ENCODE data around the gene LHX6.

LHX6 gene

GRCh38 chr9:122159026-122159924 is 69.5 kb downstream of the LHX6 start, which contains the start of the genes MORN5 and NDUFA8:
Gene MORN5, plus strand, starts transcription at chr9:122159908. Its CDS starts 65 bp downstream, at chr9:122159973.
Gene NDUFA8, minus strand, starts transcription at chr9:122159779. Its CDS starts 102 bp downstream, at chr9:122159677.
- H3K36me3 Mint-ChIP-seq (ENCODE audit: insufficient read depth): peaks cover 7% of the 10 kb centered on the region
- peaks cover 30 to 41% of the 10 kb centered on the region in 2 donors for H3K4me1 Mint-ChIP-seq (ENCODE audit: low read depth in 2 of 2)
- H3K9me3 Mint-ChIP-seq: no peaks in the 10 kb centered on the region
- peak within 1 kb of the TSS; percentile 87 to 96 for H3K4me3 Mint-ChIP-seq
- H3K27me3 Mint-ChIP-seq: peaks cover 28 to 31% of the 10 kb centered on the region in 2 donors
- peak; percentile 89 for ATAC-seq (replicated peaks)
- peak; percentile 93 to 95 (median 94) for DNase-seq
- H3K27ac Mint-ChIP-seq: peak within 1 kb of the TSS; percentile 97

GRCh38 chr9:122158202-122158601 is 70.6 kb downstream of the LHX6 start:
- Mint-ChIP-seq H3K27ac (peak overlapping the region in 1 of 2 donors; percentile 9), H3K36me3 (ENCODE audit: insufficient read depth) (peaks cover 7% of the 10 kb centered on the region), H3K9me3 (no peaks in the 10 kb centered on the region), H3K4me1 (ENCODE audit: low read depth in 2 of 2) (peaks cover 32 to 49% of the 10 kb centered on the region in 2 donors), H3K27me3 (peaks cover 18 to 21% of the 10 kb centered on the region in 2 donors), H3K4me3 (peak overlapping the region; percentile 4 to 96)
- DNase-seq: peak in 2 of 3 experiments; percentile 4 to 14
- ATAC-seq (replicated peaks): no peak

GRCh38 chr9:122155796-122156195 is 73.0 kb downstream of the LHX6 start:
- peaks cover 3 to 4% of the 10 kb centered on the region in 2 donors for H3K27me3 Mint-ChIP-seq
- H3K36me3 Mint-ChIP-seq (ENCODE audit: insufficient read depth): peaks cover 12% of the 10 kb centered on the region
- no peak for ATAC-seq (replicated peaks)
- no peak overlapping the region for H3K27ac Mint-ChIP-seq
- no peak for DNase-seq
- H3K4me3 Mint-ChIP-seq: no peak overlapping the region
- no peaks in the 10 kb centered on the region for H3K9me3 Mint-ChIP-seq
- peaks cover 35 to 56% of the 10 kb centered on the region in 2 donors for H3K4me1 Mint-ChIP-seq (ENCODE audit: low read depth in 2 of 2)
